Skin epidermis (tissue), 12 donors: Measurements from ENCODE around the gene ABCC4.

Experiments used
- H3K27ac ChIP-seq, 21 experiments: fragments of 200-600 bp; sonication (generic) in 11 of 21; one replicate each; pipeline ENCODE4 v1.5.0; 2020; ENCODE audit warnings: mild to moderate bottlenecking in 3 of 21, inconsistent platforms in 2 of 21, moderate library complexity in 2 of 21
- H3K4me3 ChIP-seq, 7 experiments: fragments of 200-600 bp; sonication (generic) in 2 of 7; one replicate each; pipeline ENCODE4 v1.5.0; 2020; ENCODE audit warnings: inconsistent platforms in 2 of 7, mild to moderate bottlenecking in 2 of 7, moderate library complexity in 1 of 7

The ABCC4 gene

DNA sequence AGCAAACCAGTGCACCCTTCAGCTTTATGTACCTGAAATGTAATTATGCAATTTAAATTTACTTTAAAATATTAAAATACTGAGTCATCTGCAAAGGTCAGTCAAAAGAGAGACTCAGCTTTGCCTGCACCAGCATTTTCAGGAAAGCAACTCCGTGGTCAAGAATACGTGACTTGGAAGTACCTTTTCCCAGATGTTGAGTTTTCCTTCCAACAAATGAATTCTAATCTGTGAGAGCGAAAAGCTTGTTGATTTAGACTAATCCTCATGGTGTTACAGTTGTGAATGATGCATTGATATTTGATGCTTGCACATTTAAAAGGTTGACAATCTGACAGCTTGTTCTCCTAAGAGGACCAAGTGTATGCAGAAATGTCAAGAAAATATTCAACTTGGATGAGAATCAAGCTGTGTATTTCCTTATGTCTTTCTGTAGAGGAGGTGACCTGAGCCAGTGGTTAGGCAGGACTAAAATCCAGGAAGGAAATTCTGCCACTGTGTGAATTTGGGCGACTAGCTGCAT, 270.4 kb downstream of the ABCC4 start:
- Histone ChIP-seq H3K27ac (no peak overlapping the region), H3K4me3 (no peak overlapping the region)

DNA sequence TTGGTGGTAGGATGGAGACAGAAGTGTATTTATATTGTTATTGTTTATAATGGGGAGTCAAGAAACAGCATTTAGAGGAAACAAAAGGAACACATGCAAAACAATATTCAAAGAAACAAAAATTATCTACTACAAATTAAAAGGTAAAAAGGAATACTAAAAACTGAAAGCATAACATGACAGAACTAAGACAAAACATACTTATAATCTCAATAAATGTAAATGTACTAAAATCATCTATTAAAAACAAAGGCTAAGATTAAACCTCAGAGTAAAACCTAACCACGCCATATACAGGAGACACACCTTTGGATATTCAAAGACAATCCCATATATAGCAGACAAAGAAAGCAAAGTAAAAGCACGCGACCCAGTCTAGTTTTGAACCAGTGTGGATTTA, 273.6 kb downstream of the ABCC4 start:
- Histone ChIP-seq H3K27ac (no peak overlapping the region), H3K4me3 (no peak overlapping the region)

DNA sequence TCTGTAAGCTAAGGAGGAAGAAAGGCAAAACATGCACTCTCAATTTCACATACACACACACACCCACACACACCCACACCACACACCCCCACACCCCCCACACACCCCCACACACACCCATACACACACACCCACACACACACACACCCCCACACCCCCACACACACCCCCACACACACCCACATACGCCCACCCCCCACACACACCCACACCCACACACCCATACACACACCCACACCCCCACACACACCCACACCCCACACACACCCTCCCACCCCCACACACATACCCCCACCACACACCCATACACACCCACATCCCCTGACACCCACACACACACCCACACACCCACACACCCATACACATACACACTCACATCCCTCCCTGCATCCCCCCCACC, 276.1 kb downstream of the ABCC4 start:
- H3K4me3 ChIP-seq, result no peak overlapping the region
- H3K27ac ChIP-seq, result no peak overlapping the region

DNA sequence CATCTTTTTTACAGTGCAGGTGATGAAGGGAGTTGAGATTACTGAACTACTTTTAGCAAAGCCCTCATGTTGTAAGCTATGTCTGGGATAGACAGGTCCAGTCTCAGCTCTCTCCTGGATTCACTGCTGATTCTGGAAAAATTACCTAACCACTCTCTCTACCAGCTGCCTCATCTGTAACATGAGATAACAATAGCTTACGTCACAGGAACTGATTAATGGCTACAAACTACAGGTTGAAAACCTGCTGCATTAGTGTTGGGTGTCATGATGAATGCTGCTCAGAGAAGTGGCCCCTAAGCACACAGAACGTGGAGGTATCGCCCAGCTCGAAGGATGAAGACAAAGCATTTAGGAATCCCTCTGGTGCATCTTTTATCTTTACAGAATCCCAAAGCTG, 277.8 kb downstream of the ABCC4 start:
- H3K4me3 ChIP-seq, result no peak overlapping the region
- H3K27ac ChIP-seq, result no peak overlapping the region

DNA sequence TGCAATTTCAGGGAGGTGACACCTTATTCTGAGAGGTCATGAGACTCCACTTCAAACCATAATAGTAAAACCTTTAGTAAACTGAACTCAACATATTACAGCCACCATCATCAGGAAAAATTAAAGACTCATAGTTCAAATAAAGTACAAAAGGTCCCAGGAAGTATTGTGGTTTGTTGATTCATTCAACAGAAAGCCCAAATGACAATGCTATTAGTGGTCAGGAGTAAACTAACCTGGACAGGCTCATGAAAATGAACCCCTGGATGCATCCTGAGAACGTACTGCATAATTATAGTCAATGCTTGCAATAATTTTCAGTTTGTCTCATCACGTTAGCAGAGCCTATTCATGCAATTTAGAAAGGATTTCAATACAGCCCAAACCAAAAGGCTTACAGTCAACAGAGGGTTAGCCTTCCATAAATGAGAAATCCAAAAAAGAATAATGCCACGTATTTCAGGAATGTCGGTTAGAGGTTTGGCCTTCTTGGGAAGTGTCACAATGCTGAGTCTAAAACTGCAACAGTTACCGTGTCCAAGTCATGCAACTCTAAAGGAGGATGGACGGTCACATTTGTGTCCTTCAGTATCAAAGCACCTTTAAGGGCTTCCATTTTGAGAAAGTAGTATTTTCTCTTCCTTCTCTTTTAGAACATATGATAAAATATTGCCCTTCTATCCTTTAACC, 280.8 kb downstream of the ABCC4 start:
- H3K27ac ChIP-seq, result no peak overlapping the region
- H3K4me3 ChIP-seq, result no peak overlapping the region

DNA sequence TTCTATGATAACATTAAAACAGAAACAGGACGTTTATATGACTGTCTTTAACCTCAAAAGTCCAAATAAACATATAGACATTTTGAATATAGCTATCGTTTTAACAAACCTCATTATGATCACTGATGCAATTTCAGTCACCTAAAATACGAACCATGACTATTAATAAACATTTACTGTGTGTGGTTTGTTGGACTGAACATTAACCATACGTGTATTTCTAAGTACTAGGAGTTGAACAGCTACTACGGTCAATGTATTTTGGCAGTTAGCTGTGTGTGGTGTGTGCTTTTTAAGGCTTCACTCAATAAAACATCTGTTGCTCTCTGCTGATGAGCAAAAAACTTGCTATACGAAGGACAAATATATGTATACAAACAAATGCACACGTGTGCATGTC, 281.4 kb downstream of the ABCC4 start:
- Histone ChIP-seq H3K27ac (no peak overlapping the region), H3K4me3 (no peak overlapping the region)

DNA sequence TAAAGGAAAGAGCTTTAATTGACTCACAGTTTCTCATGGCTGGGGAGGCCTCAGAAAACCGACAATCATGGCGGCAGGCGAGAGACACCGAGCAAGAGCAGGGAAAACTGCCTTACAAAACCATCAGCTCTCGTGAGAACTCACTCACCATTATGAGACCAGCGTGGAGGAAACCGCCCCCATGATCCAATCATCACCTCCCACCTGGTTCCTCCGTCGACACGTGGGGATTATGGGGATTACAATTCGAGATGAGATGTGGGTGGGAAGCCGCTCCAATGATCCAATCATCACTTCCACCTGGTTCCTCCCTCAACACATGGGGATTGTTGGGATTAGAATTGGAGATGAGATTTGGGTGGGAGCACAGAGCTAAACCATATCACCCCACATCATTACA, 293.9 kb downstream of the ABCC4 start:
- Histone ChIP-seq H3K27ac (no peak overlapping the region), H3K4me3 (no peak overlapping the region)

DNA sequence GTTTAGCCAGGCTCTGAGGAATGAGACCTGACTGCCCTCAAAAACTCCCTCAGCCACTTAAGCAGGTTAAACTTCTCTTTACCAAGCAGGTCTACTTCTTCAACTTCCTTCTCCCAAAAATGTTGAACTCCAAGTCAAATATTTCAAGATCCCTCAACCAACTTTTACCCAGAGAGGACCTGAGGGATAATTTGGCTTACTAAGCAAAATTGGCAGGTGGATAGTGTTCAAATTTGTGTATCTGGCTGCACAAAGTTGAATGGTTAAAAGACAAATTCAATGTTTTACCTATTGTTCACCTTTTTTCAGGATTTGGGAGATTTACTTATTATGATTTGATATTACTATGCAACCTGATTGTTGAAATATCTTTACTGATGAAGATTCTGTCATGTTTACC, 296.0 kb downstream of the ABCC4 start:
- H3K27ac ChIP-seq, result no peak overlapping the region
- no peak overlapping the region for H3K4me3 ChIP-seq

DNA sequence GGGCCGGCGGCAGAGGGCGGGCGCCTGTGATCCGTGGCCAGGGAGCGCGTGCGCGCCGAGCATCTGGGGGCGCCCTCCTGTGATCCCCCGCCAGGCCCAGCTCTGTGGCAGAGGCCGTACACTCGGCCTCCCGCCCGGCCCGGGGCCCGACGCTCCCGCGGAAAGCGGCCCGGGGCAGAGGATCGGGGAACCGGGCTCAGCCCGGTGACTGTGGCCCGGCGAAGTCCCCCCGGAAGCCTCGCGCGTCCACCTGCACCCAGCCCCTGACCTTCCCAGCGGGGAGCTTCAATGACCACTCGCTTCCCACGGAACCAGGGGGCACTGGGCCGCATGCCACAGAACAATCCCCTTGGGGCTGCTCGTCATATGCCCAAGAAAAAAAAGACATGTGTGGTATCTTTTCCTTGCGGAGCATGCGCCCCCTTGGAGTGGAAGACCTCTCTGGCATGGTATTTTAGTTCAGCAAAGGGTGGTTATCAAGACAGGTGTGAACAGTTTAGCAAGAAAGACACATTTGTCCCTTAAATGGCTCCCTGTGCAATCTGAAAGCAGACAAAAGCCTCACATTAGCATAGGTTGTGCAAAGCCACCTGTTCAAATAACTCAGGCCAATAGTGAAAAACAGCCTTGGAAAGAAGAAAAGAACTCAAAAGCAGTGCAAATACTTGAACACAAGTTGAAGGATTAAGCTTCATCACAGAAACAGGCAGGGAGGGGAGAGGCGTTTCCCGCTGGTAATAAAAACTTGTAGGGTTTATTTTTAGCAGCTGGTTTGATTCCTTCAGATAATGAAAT, 298.0 kb downstream of the ABCC4 start:
- H3K4me3 ChIP-seq, result peak overlapping the region in 1 of 7 experiments; percentile 9

DNA sequence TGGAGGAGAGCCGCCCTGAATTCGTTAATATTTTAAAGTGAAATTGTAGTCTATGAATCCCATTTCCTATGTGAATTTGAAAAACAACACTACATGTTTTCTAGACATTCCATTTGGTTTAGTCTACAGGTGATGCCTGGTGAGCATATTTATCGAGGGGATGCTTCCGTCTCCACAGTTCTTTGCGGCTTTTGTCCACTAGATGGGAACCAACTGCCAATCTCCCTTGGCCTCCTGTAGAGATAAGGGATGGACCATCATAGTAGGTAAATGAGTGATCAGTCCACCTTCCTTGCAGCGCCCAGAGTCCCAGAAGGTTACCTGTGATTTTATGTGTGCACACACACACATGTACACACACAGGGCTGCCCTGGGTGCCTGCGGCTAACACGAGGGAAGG, 299.1 kb downstream of the ABCC4 start:
- no peak overlapping the region for H3K27ac ChIP-seq
- H3K4me3 ChIP-seq, result no peak overlapping the region

More for the DNA sequence above, 298.0 kb downstream of the ABCC4 start:
- peak overlapping the region in 14 of 21 experiments; percentile 3 to 88 (median 56) for H3K27ac ChIP-seq

DNA sequence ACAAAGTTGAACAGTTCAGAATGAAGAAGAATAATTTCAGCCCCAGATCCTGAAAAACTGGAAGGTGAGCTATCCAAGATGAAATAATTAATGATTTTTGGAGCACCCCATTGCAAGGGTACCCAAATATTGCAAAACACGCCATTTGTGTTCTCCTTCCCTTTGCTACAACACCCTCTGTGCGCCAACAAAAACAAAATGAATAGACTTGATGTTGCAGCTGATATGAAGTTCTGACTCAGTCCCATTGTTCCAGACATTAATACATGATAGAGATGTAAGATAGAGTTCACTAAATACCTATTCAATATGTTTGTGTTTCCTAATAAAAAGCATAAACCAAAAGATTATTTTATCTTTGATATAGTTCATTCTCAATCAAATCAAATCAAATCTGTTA, 301.4 kb downstream of the ABCC4 start:
- Histone ChIP-seq H3K4me3 (no peak overlapping the region), H3K27ac (peak overlapping the region in 1 of 21 experiments; percentile 50)

DNA sequence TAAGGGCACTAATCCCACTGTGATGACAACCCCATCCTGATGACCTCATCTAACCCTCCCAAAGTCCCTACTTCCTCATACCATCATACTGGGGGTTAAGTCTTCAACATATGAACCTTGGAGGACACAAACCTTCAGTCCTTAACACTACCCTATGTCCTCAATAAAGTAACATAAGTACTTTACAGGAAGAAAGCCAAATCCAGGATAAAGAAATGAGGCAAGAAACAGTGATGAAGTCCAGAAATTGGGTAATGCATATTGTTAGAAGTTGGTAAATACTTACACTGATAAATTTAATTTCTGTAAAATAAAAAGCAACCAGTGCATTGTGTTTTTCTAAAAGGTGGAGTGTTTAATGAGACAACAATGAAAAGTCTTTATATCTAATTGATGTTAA, 304.1 kb downstream of the ABCC4 start:
- Histone ChIP-seq H3K4me3 (no peak overlapping the region), H3K27ac (no peak overlapping the region)

DNA sequence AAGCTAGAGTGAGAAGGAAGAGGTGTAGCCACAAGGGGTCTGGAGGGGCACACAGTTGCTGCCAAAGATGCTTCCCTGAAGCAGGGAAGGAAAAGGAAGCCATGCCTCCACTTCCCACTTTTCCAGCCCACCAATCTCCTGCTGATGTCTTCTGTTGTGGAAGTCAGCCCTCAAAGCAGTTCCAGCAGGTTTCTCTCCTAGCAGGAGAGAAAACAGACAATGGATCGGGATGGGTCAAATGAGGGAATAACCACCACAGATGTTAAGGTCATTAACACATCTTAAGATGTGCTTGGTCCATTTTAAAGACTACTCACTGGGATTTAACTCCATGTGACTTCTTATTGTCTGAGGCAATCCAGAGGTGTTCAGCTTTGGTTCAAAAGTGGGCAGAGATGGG, 304.8 kb downstream of the ABCC4 start:
- Histone ChIP-seq H3K4me3 (no peak overlapping the region), H3K27ac (no peak overlapping the region)

DNA sequence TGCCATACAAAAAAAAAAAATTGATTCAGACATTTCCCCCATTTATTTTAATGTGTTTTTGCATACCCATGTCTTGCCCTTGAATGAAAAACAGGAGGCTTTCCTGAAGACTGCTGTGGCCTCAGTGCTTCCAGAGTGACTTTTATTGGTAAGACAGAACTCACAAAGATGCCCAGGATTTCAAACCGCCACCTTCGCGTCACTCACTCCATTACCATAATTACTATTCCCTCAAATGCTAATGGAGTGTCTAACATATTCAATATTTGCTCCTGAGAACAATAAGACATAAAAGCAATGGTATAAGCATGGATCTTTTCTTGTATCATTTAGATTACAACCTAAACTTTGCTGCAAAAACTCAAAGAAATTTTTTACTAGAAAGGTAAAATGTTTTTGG, 306.7 kb downstream of the ABCC4 start:
- no peak overlapping the region for H3K4me3 ChIP-seq

DNA sequence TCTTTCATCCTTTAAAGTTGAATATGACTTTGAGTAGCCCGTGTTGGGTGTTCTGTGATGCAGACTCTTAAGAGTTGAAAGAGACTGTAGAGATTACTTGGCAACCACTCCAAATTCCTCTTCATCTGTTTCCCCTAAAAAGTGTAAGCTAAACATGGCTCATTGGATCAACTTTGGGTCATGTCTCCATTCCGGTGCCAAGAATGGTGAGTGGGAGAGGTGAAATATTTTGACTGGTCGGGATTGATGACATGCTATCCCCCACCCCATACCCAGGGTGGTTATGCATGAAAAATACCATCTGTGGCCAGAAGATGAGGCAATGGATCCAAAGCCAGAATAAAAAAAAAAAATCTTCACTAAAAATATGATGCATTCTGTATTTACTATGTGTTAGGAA, 307.6 kb downstream of the ABCC4 start:
- Histone ChIP-seq H3K27ac (no peak overlapping the region), H3K4me3 (no peak overlapping the region)

More for the DNA sequence above, 306.7 kb downstream of the ABCC4 start:
- no peak overlapping the region for H3K27ac ChIP-seq

DNA sequence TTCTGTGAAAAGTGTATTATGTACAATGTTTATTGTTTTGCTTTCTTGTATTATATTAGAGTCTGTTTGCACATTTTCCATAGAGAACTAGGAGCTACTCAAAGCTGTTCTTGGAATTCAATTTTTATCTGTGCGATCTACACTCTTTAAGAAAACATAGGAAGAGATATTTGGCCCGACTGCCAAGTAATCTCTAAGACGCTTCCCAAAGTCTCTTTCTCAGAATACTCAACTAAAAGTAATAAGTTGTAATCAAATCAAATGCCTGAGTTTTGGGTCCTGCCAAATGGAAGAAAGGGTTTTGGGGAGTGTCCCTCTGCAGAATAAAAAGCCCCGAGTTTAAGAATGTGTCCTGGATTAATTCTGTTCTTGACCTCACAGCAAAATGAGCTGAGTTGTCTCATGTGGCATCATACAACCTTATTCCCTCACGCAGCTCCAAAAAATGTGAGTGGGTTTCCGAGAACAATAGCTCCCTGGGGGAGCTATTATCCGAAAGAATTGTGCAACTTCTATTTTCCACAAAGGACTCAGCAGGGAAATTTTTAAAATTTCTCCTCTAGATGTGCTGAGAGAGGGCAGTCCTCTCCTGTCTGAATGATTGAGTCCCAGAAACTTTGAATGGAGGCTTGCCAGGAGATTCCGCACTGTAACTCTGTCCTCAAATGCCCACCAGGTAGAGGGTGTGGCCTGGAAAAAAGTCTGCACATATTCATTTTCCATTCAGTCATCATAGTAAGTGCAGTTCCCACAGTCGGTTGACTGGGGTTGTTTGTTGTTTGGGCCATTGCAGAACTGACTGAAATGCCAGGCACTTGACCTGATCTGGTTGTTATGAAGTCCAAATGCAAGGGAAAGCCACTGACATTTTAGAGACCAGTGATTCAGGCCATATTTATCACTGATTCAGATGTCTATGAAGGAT, 309.0 kb downstream of the ABCC4 start:
- Histone ChIP-seq H3K27ac (no peak overlapping the region), H3K4me3 (no peak overlapping the region)

DNA sequence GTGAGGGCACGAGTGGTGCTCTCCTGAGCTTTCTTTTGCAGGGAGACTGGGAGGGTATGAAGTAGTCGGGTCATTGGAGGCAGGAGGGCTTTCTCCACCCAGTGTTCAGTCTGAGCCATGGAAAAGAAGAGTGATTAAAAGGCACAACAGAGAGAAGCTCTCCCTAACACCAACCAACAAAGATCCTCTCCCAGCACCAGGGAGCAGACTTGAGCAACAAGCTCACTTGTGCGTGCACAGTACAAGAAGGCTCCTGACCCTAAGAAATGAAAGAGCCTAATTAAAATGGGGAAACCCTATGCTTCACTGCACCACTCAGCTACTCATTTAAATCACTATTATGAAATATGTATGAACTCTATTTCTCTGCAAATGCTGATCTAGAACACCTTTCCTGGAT, 312.6 kb downstream of the ABCC4 start:
- no peak overlapping the region for H3K4me3 ChIP-seq
- no peak overlapping the region for H3K27ac ChIP-seq

DNA sequence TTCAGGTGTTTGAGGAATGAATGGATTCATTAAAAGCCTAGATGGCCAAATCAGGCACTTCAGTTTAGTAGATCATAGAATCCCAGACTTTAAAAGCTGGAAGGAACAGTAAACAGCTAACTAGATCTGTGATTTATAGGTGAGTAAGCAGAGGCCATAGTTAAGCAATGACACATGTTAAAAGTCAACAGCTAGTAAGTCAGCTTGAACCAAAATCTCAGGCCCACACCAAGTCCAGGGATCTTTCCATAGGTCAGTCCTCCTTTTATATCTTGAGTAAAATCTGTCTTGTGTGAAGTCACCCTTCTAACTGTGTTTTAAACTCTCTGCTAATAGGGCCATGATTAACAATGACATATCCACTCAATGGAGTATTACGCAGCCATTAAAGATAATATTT, 313.4 kb downstream of the ABCC4 start:
- H3K27ac ChIP-seq, result no peak overlapping the region
- H3K4me3 ChIP-seq, result no peak overlapping the region

DNA sequence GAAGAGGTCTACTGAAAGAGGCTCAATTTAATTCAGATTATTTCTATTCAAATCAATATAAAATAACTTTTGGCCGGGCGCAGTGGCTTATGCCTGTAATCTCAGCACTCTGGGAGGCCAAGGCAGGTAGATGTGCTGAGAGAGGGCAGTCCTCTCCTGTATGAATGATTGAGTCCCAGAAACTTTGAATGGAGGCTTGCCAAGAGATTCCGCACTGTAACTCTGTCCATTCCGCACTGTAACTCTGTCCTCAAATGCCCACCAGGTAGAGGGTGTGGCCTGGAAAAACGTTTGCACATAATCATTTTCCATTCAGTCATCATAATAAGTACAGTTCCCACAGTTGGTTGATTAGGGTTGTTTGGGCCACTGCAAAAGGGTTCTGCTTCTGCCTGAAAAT, 314.2 kb downstream of the ABCC4 start:
- Histone ChIP-seq H3K4me3 (no peak overlapping the region), H3K27ac (no peak overlapping the region)

DNA sequence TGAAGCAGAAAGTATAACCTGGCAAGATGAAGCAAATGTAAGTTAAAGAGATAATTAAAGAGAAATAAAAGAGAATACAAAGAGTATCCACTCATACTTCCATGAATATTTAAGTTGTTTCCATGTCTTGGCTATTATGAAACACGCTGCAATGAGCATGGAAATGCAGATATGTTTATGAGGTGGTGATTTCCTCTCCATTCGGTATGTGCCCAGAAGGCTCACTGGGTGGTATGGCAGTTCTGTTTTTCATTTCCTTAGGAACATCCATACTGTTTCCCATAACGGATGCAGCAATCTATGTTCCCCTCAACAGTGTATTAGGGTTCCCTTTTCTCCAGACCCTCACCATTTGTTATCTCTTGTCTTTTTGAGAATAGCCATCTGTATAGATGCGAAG, 316.3 kb downstream of the ABCC4 start:
- Histone ChIP-seq H3K4me3 (no peak overlapping the region), H3K27ac (no peak overlapping the region)
